AG04450 (cell line): ENCODE results near the gene HACD2. TPM values are rescaled to one million over a fixed set of nuclear protein-coding genes. Genes with fewer than 3 reads are reported as not detected.
"Not testable (repeated sequence)": the region's sequence is repeated elsewhere in the genome, so short reads cannot be mapped to it uniquely, and the experiment has no call there.

Source experiments
- CTCF ChIA-PET: fragments of 300-600, 350-600 bp; formaldehyde crosslinking; extraction: SDS; loops from one replicate; lab custom pipeline; 2022; ENCODE audit warnings: antibody characterized with exemption, inconsistent platforms; lab: Charles Lee
- POLR2A ChIA-PET: fragments of 350-600 bp; formaldehyde crosslinking; extraction: SDS; loops from one replicate; lab custom pipeline; 2021; ENCODE audit warnings: antibody characterized with exemption, inconsistent platforms; lab: Yijun Ruan, JAX
- DNase-seq: peaks from one replicate; pipeline ENCODE4 v3.0.0-alpha.2; 2011; ENCODE audit warnings: low read depth, low spot score
- H3K27ac ChIP-seq: one replicate; pipeline ENCODE4 v1.5.1; 2012; ENCODE audit warnings: low read depth, low read length, control low read depth
- H3K27me3 ChIP-seq: one replicate; pipeline ENCODE4 v1.6.0; 2012; ENCODE audit warnings: low read length; ENCODE audit not compliant: control insufficient read depth, insufficient read depth
- H3K4me3 ChIP-seq: 2 replicates; pipeline ENCODE4 v1.5.1; 2011; ENCODE audit warnings: mild to moderate bottlenecking, low read depth, low read length, control low read depth
- H3K9me3 ChIP-seq: 2 replicates; pipeline ENCODE4 v1.5.1; 2012; ENCODE audit warnings: low read length; ENCODE audit not compliant: control insufficient read depth, insufficient read depth
- polyA plus RNA-seq: library from polyadenylated mRNA; depleted of rRNA; stranded (reverse); fragments of >200 nt; gene quantifications from 2 replicates; pipeline ENCODE4 v1.2.3, GENCODE V29; 2011
- TF ChIP-seq, protein P1 (sequence below): IDR thresholded peaks from 2 replicates; pipeline ENCODE4 v1.5.1; 2011; ENCODE audit warnings: low read depth, low read length, control low read depth, inconsistent platforms

The HACD2 gene
- polyA plus RNA-seq, 1 experiment = 43.5 TPM

DNA sequence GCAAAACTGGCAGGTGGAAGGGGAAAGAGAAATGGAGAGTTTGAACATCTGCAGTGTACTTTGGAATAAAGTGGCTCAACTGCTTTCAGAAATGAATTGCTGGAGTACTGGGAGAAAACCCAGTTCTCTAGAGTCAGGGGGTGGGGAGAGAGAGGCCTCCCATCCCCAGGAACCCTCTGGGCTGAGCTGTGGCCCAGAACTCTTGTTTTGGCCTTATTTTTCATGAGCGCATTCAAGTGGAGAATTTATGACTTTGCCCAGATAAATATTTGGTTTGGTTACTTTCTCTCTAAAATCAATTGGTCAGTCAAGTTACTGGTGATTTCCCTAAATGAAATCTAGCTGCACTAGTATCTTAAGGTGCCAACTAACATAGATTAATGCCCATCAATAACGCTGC is 28.7 kb upstream of the HACD2 start:
- Histone ChIP-seq H3K9me3 (no peaks in the 10 kb centered on the region), H3K4me3 (no peak overlapping the region), H3K27me3 (no peaks in the 10 kb centered on the region), H3K27ac (no peak overlapping the region)
- no peak for DNase-seq
- CTCF ChIA-PET = interaction anchor here (1.4 to 2.1 kb wide), 2 partner anchors 28 to 89 kb away, joined by 3 to 7 read pairs; no protein-coding TSS in a partner anchor
- POLR2A ChIA-PET = no interaction called here
- TF ChIP-seq, protein P1, sequence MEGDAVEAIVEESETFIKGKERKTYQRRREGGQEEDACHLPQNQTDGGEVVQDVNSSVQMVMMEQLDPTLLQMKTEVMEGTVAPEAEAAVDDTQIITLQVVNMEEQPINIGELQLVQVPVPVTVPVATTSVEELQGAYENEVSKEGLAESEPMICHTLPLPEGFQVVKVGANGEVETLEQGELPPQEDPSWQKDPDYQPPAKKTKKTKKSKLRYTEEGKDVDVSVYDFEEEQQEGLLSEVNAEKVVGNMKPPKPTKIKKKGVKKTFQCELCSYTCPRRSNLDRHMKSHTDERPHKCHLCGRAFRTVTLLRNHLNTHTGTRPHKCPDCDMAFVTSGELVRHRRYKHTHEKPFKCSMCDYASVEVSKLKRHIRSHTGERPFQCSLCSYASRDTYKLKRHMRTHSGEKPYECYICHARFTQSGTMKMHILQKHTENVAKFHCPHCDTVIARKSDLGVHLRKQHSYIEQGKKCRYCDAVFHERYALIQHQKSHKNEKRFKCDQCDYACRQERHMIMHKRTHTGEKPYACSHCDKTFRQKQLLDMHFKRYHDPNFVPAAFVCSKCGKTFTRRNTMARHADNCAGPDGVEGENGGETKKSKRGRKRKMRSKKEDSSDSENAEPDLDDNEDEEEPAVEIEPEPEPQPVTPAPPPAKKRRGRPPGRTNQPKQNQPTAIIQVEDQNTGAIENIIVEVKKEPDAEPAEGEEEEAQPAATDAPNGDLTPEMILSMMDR = no peak

DNA sequence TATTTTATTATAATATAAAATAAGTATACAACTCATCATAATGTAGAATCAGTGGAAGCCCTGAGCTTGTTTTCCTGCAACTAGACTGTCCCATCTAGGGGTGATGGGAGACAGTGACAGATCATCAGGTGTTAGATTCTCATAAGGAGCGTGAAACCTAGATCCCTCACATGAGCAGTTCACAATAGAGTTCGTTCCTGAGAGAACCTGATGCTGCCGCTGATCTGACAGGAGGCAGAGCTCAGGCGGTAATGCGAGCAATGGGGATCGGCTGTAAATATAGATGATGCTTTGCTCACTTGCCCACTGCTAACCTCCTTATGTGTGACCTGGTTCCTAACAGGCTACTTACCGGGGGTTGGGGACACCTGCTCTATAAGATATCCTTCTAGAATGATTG is 26.8 kb upstream of the HACD2 start:
- CTCF ChIA-PET, H3K4me3 ChIP-seq, DNase-seq, H3K27me3 ChIP-seq, H3K9me3 ChIP-seq, POLR2A ChIA-PET, H3K27ac ChIP-seq: not testable (repeated sequence)

DNA sequence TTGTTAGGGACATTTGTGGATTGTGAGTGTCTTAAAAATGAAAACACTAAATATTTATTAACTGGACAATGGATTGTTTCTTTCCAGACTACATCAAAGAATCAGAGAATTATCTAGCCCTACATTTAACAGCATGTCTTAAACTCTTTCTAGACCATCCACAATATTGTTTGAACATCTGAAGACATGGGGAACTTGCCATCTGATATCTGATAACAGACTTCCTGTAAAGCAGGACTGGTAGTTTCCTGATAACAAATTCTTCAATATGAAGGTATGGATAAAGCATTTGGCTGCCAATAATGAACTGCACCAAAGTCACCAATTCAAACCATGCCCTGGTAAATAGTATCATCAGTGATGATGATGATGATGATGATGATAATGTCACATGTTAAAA is 26.2 kb upstream of the HACD2 start:
- Histone ChIP-seq H3K27me3 (no peaks in the 10 kb centered on the region), H3K27ac (no peak overlapping the region), H3K4me3 (no peak overlapping the region), H3K9me3 (no peaks in the 10 kb centered on the region)
- POLR2A ChIA-PET = no interaction called here
- no peak for DNase-seq
- CTCF ChIA-PET = no interaction called here
- TF ChIP-seq, protein P1 = no peak

DNA sequence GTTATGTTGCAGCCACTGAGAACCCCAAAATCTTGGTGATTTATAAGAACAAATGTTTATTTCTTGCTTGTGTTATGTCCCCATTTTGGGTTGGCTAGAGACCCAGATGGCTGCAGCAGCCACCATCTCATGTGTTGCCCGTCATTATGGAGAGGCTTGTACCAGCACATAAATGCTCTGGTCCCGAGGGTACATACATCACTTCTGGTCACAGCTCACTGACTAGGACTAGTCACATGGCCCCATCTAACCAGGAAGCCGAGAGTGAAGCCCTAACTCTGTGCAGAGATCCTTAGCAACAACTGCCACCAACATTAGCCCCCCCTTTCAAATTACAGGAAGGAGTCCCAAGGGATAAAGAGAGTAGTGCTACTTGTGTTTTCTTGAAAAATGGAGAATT is 25.5 kb upstream of the HACD2 start:
- ChIA-PET CTCF (no interaction called here), POLR2A (no interaction called here)
- DNase-seq = no peak
- no peak overlapping the region for H3K27ac ChIP-seq
- H3K4me3 ChIP-seq = no peak overlapping the region
- TF ChIP-seq, protein P1 = no peak
- H3K9me3 ChIP-seq = no peaks in the 10 kb centered on the region
- H3K27me3 ChIP-seq = no peaks in the 10 kb centered on the region

DNA sequence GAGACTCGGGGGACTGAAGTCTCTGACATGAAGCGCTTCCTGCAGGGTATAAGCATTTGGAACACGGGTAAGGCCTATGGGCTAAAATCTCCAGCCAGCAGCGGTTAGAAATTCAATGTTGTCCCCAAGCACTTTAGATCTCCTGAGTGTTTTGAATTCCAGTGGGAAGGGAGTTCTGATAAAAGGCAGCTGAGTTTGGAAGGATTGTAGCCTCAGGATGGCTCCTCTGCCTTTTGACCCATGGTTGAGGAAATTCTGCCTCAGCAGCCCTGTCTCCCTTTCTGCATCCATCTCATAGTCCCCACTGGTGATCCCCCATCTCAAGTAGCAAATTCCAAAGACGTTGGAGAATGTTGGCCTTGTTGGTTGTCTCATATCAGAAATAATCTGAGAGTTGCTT is 24.2 kb upstream of the HACD2 start:
- TF ChIP-seq, protein P1 = no peak
- Histone ChIP-seq H3K27ac (no peak overlapping the region), H3K4me3 (no peak overlapping the region), H3K27me3 (no peaks in the 10 kb centered on the region), H3K9me3 (no peaks in the 10 kb centered on the region)
- ChIA-PET POLR2A (no interaction called here), CTCF (no interaction called here)
- no peak for DNase-seq
